Raji (cell line): ENCODE results near the gene MED27.

Experiments used
- POLR2A ChIP-seq: IDR thresholded peaks from 2 replicates; pipeline ENCODE4 v1.6.1; 2011; ENCODE audit warnings: low read depth, low read length, control low read depth; ENCODE audit not compliant: insufficient read depth

The MED27 gene

GRCh38 chr9:131889437-131890251 lies 190.0 kb downstream of the MED27 start:
- no peak for TF ChIP-seq POLR2A

- no peak for TF ChIP-seq POLR2A
Measured at GRCh38 chr9:131888923-131889322, 190.7 kb downstream of the MED27 start.

- TF ChIP-seq POLR2A = no peak
Measured at GRCh38 chr9:131887680-131888079, 192.0 kb downstream of the MED27 start.

GRCh38 chr9:131886826-131887225 lies 192.8 kb downstream of the MED27 start:
- TF ChIP-seq POLR2A = no peak

- TF ChIP-seq POLR2A = no peak
Measured at GRCh38 chr9:131885144-131885609, 194.5 kb downstream of the MED27 start.

GRCh38 chr9:131884222-131884621 lies 195.4 kb downstream of the MED27 start:
- no peak for TF ChIP-seq POLR2A

- no peak for TF ChIP-seq POLR2A
Measured at GRCh38 chr9:131880833-131881583, 198.7 kb downstream of the MED27 start.

- no peak for TF ChIP-seq POLR2A
Measured at GRCh38 chr9:131879911-131880290, 199.8 kb downstream of the MED27 start.

- TF ChIP-seq POLR2A = no peak
Measured at GRCh38 chr9:131879181-131879910, 200.3 kb downstream of the MED27 start.

- TF ChIP-seq POLR2A = no peak
Measured at GRCh38 chr9:131876486-131876885, 203.2 kb downstream of the MED27 start.

GRCh38 chr9:131875828-131876485 lies 203.7 kb downstream of the MED27 start:
- TF ChIP-seq POLR2A = no peak

- TF ChIP-seq POLR2A = no peak
Measured at GRCh38 chr9:131874916-131875670, 204.6 kb downstream of the MED27 start.

GRCh38 chr9:131874447-131874846 lies 205.2 kb downstream of the MED27 start:
- no peak for TF ChIP-seq POLR2A

GRCh38 chr9:131873891-131874440 lies 205.7 kb downstream of the MED27 start:
- no peak for TF ChIP-seq POLR2A

GRCh38 chr9:131873335-131873734 lies 206.3 kb downstream of the MED27 start:
- no peak for TF ChIP-seq POLR2A

- TF ChIP-seq POLR2A = no peak
Measured at GRCh38 chr9:131872702-131873101, 207.0 kb downstream of the MED27 start.
